PC-3 (cell line): ENCODE measurements around the gene ABTB2. TPM values are rescaled to one million over a fixed set of nuclear protein-coding genes. Genes with fewer than 3 reads are reported as not detected.

ENCODE experiments used
- ATAC-seq: fragments of 200-7000 bp; cut with Tn5 transposase; 2 replicates; pipeline ENCODE4 v1.9.1; 2020; ENCODE audit warnings: mild to moderate bottlenecking, moderate library complexity
- BruUV-seq: library from RNA; stranded (reverse); fragments of 400-500 nt; replicated peaks from 2 replicates; lab custom pipeline; 2021; lab: Mats Ljungman, UMichigan
- CTCF ChIA-PET: fragments of 300-600 bp; sonication (Branson Sonifier 250); formaldehyde crosslinking; loops from one replicate; lab custom pipeline; 2022; ENCODE audit warnings: antibody characterized with exemption; lab: Charles Lee
- POLR2A ChIA-PET: fragments of 300-600 bp; sonication (Branson Sonifier 250); formaldehyde crosslinking; loops from one replicate; lab custom pipeline; 2022; ENCODE audit warnings: antibody characterized with exemption; ENCODE audit not compliant: unreplicated experiment; lab: Charles Lee
- DNase-seq: peaks from one replicate; pipeline ENCODE4 v3.0.0-alpha.2; 2015
- H2AFZ ChIP-seq: fragments of 300-600 bp; sonication (generic); 2 replicates; pipeline ENCODE4 v1.6.0; 2016; ENCODE audit warnings: antibody characterized with exemption, low read length
- H3F3A ChIP-seq: fragments of 300-600 bp; sonication (generic); one replicate; pipeline ENCODE4 v1.6.0; 2017; ENCODE audit warnings: antibody characterized with exemption, low read length, control low read depth, mild to moderate bottlenecking; ENCODE audit not compliant: unreplicated experiment
- H3K27ac ChIP-seq: fragments of 300-600 bp; sonication (generic); 2 replicates; pipeline ENCODE4 v1.5.1; 2016; ENCODE audit warnings: mild to moderate bottlenecking, low read length
- H3K27me3 ChIP-seq: fragments of 300-600 bp; sonication (generic); 2 replicates; pipeline ENCODE4 v1.6.1; 2016; ENCODE audit warnings: low read length, mixed read lengths
- H3K36me3 ChIP-seq: fragments of 300-600 bp; sonication (generic); 2 replicates; pipeline ENCODE4 v1.6.1; 2016; ENCODE audit warnings: low read depth, mixed run types, low read length, mixed read lengths
- H3K4me1 ChIP-seq: fragments of 300-600 bp; sonication (generic); 2 replicates; pipeline ENCODE4 v1.5.1; 2016; ENCODE audit warnings: low read length; ENCODE audit not compliant: insufficient read depth
- H3K4me2 ChIP-seq: fragments of 300-600 bp; sonication (generic); 2 replicates; pipeline ENCODE4 v1.6.0; 2016; ENCODE audit warnings: low read length
- H3K4me3 ChIP-seq: fragments of 300-600 bp; sonication (generic); 2 replicates; pipeline ENCODE4 v1.5.1; 2016; ENCODE audit warnings: mild to moderate bottlenecking, low read length, mixed read lengths
- H3K79me2 ChIP-seq: fragments of 300-600 bp; sonication (generic); 2 replicates; pipeline ENCODE4 v1.6.1; 2017; ENCODE audit warnings: low read length, mixed read lengths
- H3K9ac ChIP-seq: fragments of 300-600 bp; sonication (generic); 2 replicates; pipeline ENCODE4 v1.6.0; 2016; ENCODE audit warnings: mild to moderate bottlenecking, low read length
- H3K9me2 ChIP-seq: fragments of 300-600 bp; sonication (generic); replicated peaks from 2 replicates; pipeline ENCODE4 v1.6.1; 2016; ENCODE audit warnings: mixed run types, low read length, mixed read lengths
- H3K9me3 ChIP-seq: fragments of 300-600 bp; sonication (generic); 2 replicates; pipeline ENCODE4 v1.6.1; 2016; ENCODE audit warnings: low read length, mixed read lengths
- H4K20me1 ChIP-seq: fragments of 300-600 bp; sonication (generic); 2 replicates; pipeline ENCODE4 v1.6.1; 2016; ENCODE audit warnings: low read length, mixed read lengths
- CTCF ChIP-seq: fragments of 300-600 bp; sonication (generic); conservative IDR thresholded peaks from 2 replicates; pipeline ENCODE4 v1.5.1; 2017; ENCODE audit warnings: antibody characterized with exemption, low read depth, mild to moderate bottlenecking, low read length
- EZH2 ChIP-seq: fragments of 300-600 bp; sonication (generic); IDR thresholded peaks from one replicate; pipeline ENCODE4 v1.6.1; 2017; ENCODE audit warnings: antibody characterized with exemption, mild to moderate bottlenecking, low read length; ENCODE audit not compliant: unreplicated experiment
- EZH2phosphoT487 ChIP-seq: fragments of 300-600 bp; sonication (generic); IDR thresholded peaks from 2 replicates; pipeline ENCODE4 v1.6.1; 2018; ENCODE audit warnings: mild to moderate bottlenecking, antibody characterized with exemption, low read length, borderline replicate concordance
- intact Hi-C: fragments of 100-400 bp; cut with micrococcal nuclease; formaldehyde crosslinking; loops from 2 replicates; pipeline ENCODE4 v1.9.0; 2023
- total RNA-seq: library from RNA; depleted of rRNA; stranded (reverse); fragments of >200 nt; gene quantifications from 2 replicates; pipeline ENCODE4 v1.2.3, GENCODE V29; 2014

ABTB2 gene
- total RNA-seq, 1 experiment from 2014 or later = 5.2 TPM

GRCh38 chr11:34262531-34263081 is 95.2 kb downstream of the ABTB2 start:
- DNase-seq = no peak
- Histone ChIP-seq H2AFZ (no peak overlapping the region), H3K4me1 (peaks cover 49% of the 10 kb centered on the region), H3K9ac (no peak overlapping the region), H3K9me3 (no peaks in the 10 kb centered on the region), H3K27ac (peak overlapping the region; percentile 31), H3K27me3 (no peaks in the 10 kb centered on the region), H3K36me3 (no peaks in the 10 kb centered on the region), H4K20me1 (no peaks in the 10 kb centered on the region), H3K9me2 (no peaks in the 10 kb centered on the region), H3K4me3 (no peak overlapping the region), H3F3A (no peaks in the 10 kb centered on the region), H3K4me2 (peak overlapping the region; percentile 44), H3K79me2 (peaks cover 16% of the 10 kb centered on the region)
- TF ChIP-seq CTCF (no peak), EZH2 (no peak), EZH2phosphoT487 (no peak)
- ATAC-seq = no peak
- intact Hi-C loops = loop anchor here (5.0 to 10.0 kb wide), 2 partner anchors 70 to 88 kb away; no protein-coding TSS in a partner anchor
- no TSS peak for BruUV-seq
- CTCF ChIA-PET = interaction anchor here (1.8 kb wide), 1 partner anchor 88 kb away, joined by 6 read pairs; no protein-coding TSS in a partner anchor
- POLR2A ChIA-PET = interaction anchor here (0.5 kb wide), 1 partner anchor 111 kb away, joined by 5 read pairs; no protein-coding TSS in a partner anchor

- no peak overlapping the region for H3K27ac ChIP-seq
- no peak overlapping the region for H3K4me3 ChIP-seq
- no peak for DNase-seq
- H4K20me1 ChIP-seq = no peaks in the 10 kb centered on the region
- H3K9ac ChIP-seq = no peak overlapping the region
- intact Hi-C loops = loop anchor here (5.0 to 10.0 kb wide), 2 partner anchors 70 to 87 kb away; no protein-coding TSS in a partner anchor
- peaks cover 16% of the 10 kb centered on the region for H3K79me2 ChIP-seq
- no peak overlapping the region for H3K4me2 ChIP-seq
- no peaks in the 10 kb centered on the region for H3K36me3 ChIP-seq
- no peaks in the 10 kb centered on the region for H3F3A ChIP-seq
- CTCF ChIA-PET = interaction anchor here (1.8 kb wide), 1 partner anchor 87 kb away, joined by 6 read pairs; no protein-coding TSS in a partner anchor
- no peaks in the 10 kb centered on the region for H3K27me3 ChIP-seq
- no peaks in the 10 kb centered on the region for H3K9me3 ChIP-seq
- peaks cover 42% of the 10 kb centered on the region for H3K4me1 ChIP-seq
- ATAC-seq = no peak
- H3K9me2 ChIP-seq = no peaks in the 10 kb centered on the region
- H2AFZ ChIP-seq = no peak overlapping the region
- POLR2A ChIA-PET = no interaction called here
- BruUV-seq = no TSS peak
- TF ChIP-seq CTCF (no peak), EZH2 (no peak)
These were observed 96.0 kb downstream of the ABTB2 start for GRCh38 chr11:34261820-34262219.

GRCh38 chr11:34261095-34261494 is 96.7 kb downstream of the ABTB2 start:
- no peak overlapping the region for H3K4me3 ChIP-seq
- ChIA-PET POLR2A (no interaction called here), CTCF (interaction anchor here (0.7 kb wide), 1 partner anchor 86 kb away, joined by 6 read pairs; no protein-coding TSS in a partner anchor)
- H3F3A ChIP-seq = no peaks in the 10 kb centered on the region
- peak; percentile 54 for ATAC-seq
- no peaks in the 10 kb centered on the region for H3K36me3 ChIP-seq
- DNase-seq = peak; percentile 32
- H3K9me3 ChIP-seq = no peaks in the 10 kb centered on the region
- H3K4me1 ChIP-seq = peaks cover 38% of the 10 kb centered on the region
- intact Hi-C loops = loop anchor here (5.0 to 10.0 kb wide), 2 partner anchors 71 to 86 kb away; no protein-coding TSS in a partner anchor
- H3K27ac ChIP-seq = no peak overlapping the region
- H3K4me2 ChIP-seq = no peak overlapping the region
- no TSS peak for BruUV-seq
- TF ChIP-seq CTCF (no peak), EZH2phosphoT487 (no peak), EZH2 (no peak)
- no peak overlapping the region for H3K9ac ChIP-seq
- H3K79me2 ChIP-seq = peaks cover 16% of the 10 kb centered on the region
- H4K20me1 ChIP-seq = no peaks in the 10 kb centered on the region
- no peaks in the 10 kb centered on the region for H3K27me3 ChIP-seq
- H2AFZ ChIP-seq = no peak overlapping the region
- H3K9me2 ChIP-seq = no peaks in the 10 kb centered on the region
